Measurements from ENCODE around the gene LRRC8B.
"Not testable (repeated sequence)": the region's sequence is repeated elsewhere in the genome, so short reads cannot be mapped to it uniquely, and the experiment has no call there.

Gene LRRC8B

DNA sequence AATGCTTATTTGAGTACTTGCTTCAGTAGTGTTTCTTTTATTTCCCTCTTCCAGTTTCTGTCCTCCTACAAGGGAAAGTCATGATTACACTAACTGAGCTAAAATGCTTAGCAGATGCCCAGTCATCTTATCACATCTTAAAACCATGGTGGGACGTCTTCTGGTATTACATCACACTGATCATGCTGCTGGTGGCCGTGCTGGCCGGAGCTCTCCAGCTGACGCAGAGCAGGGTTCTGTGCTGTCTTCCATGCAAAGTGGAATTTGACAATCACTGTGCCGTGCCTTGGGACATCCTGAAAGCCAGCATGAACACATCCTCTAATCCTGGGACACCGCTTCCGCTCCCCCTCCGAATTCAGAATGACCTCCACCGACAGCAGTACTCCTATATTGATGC is 57.9 kb downstream of the LRRC8B start:
- H3K4me3 ChIP-seq (ENCODE audit: low read depth, low read length) = no peak overlapping the region
- no peak for TF ChIP-seq CTCF (IDR thresholded peaks at IDR 0.05; ENCODE audit: borderline replicate concordance, insufficient read depth, low read depth, low read length)

- no peak for TF ChIP-seq CTCF (IDR thresholded peaks at IDR 0.05; ENCODE audit: borderline replicate concordance, insufficient read depth, low read depth, low read length)
- no peak overlapping the region for H3K4me3 ChIP-seq (ENCODE audit: low read depth, low read length)
Observed at GRCh38 chr1:89584211-89584610, 59.6 kb downstream of the LRRC8B start.

GRCh38 chr1:89584781-89585180 is 60.2 kb downstream of the LRRC8B start:
- no peak for TF ChIP-seq CTCF (IDR thresholded peaks at IDR 0.05; ENCODE audit: borderline replicate concordance, insufficient read depth, low read depth, low read length)
- H3K4me3 ChIP-seq (ENCODE audit: low read depth, low read length) = no peak overlapping the region

GRCh38 chr1:89587729-89588161 is 63.1 kb downstream of the LRRC8B start:
- no peak overlapping the region for H3K4me3 ChIP-seq (ENCODE audit: low read depth, low read length)
- TF ChIP-seq CTCF (IDR thresholded peaks at IDR 0.05; ENCODE audit: borderline replicate concordance, insufficient read depth, low read depth, low read length) = no peak

DNA sequence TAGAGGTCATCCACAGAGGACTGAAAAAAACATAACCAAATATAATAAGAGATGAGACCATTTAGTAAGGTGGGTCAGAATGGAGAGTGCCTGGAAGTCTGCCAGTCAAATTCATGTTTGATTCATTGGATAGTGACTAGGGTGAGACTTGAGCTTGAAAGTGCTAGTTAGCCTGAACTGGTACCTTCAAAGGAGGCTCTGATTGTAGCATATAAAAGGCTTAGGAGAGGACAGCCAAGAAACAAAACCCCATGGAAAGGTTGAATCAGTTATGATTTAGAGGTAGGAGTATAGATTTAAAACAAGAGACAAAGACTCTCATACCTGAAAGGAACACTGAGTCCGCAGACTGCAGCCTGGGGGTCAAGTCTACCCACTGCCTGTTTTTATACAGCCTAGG is 63.9 kb downstream of the LRRC8B start:
- no peak for TF ChIP-seq CTCF (IDR thresholded peaks at IDR 0.05; ENCODE audit: borderline replicate concordance, insufficient read depth, low read depth, low read length)
- no peak overlapping the region for H3K4me3 ChIP-seq (ENCODE audit: low read depth, low read length)

- no peak overlapping the region for H3K4me3 ChIP-seq (ENCODE audit: low read depth, low read length)
- TF ChIP-seq CTCF (IDR thresholded peaks at IDR 0.05; ENCODE audit: borderline replicate concordance, insufficient read depth, low read depth, low read length) = no peak
Observed at GRCh38 chr1:89589515-89589914, 64.9 kb downstream of the LRRC8B start.

DNA sequence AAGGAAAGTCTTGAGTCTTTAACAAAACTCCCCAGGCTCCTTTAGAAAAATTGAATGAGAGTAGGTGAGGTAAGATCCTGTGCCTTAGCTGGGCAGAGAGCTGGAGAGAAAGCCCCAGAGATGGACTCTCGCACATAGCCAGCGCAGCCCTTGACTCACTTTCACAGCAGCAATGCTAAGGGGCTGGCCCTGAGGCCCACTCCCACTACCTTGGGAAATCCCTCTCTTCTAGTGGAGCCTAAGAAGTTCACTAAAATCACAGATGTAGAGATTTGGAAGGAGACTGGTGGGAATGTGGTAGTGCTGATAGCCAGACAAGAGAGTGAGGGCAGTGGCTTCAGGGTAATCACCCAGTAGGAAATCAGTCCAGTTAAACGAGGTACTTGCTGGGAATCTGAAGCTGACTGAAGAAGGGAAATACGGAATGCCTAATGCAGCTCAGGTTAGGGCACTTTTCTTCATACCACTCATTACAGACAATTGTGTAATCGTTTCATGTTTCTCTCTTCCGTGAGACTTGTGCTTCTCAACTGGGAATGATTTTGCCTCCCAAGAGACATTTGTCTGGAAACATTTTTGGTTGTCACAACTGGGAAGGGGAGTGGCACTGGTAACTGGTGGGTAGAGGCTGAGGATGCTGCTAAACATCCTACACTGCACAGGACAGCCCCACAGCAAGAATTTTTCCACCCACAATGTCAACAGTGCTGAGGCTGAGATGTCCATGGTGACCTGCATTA is 65.9 kb downstream of the LRRC8B start:
- H3K4me3 ChIP-seq (ENCODE audit: low read depth, low read length) = no peak overlapping the region
- no peak for TF ChIP-seq CTCF (IDR thresholded peaks at IDR 0.05; ENCODE audit: borderline replicate concordance, insufficient read depth, low read depth, low read length)

- not testable (repeated sequence) for H3K4me3 ChIP-seq (ENCODE audit: low read depth, low read length)
Observed at GRCh38 chr1:89592861-89593302, 68.3 kb downstream of the LRRC8B start.
